ENCODE measurements around the gene CCRL2. TPM values are rescaled to one million over a fixed set of nuclear protein-coding genes. Genes with fewer than 3 reads are reported as not detected.
"Not testable (repeated sequence)": the region's sequence is repeated elsewhere in the genome, so short reads cannot be mapped to it uniquely, and the experiment has no call there.

CCRL2 gene
- total and polyA plus RNA-seq, 11 donors, result 0.70 to 8.1 (median 1.7) TPM

DNA sequence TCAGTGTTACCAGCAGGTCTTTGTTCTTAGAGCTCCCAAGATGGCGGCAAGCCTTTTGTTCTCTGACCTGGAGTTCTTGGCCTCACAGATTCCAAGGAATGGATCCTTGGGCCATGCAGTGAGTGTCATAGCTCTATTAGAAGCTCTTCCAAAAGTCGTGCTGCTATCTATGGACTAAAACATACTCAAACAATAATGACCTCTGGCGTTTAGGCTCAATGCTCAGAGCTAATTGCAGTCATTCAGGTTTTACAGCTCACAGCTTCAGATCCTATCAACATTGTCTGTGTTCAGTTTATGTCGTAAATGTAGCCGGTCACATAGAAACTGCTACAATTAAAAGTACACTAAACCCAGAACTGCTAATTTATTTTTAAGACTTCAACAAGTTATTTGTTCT, 22.2 kb downstream of the CCRL2 start:
- 82 to 89% (median 86%) methylated on average over 5 of the region's 5 CpGs for WGBS, 4 donors
- TF ChIP-seq POLR2A (IDR thresholded peaks at IDR 0.05), result no peak
- TF ChIP-seq, protein P1, sequence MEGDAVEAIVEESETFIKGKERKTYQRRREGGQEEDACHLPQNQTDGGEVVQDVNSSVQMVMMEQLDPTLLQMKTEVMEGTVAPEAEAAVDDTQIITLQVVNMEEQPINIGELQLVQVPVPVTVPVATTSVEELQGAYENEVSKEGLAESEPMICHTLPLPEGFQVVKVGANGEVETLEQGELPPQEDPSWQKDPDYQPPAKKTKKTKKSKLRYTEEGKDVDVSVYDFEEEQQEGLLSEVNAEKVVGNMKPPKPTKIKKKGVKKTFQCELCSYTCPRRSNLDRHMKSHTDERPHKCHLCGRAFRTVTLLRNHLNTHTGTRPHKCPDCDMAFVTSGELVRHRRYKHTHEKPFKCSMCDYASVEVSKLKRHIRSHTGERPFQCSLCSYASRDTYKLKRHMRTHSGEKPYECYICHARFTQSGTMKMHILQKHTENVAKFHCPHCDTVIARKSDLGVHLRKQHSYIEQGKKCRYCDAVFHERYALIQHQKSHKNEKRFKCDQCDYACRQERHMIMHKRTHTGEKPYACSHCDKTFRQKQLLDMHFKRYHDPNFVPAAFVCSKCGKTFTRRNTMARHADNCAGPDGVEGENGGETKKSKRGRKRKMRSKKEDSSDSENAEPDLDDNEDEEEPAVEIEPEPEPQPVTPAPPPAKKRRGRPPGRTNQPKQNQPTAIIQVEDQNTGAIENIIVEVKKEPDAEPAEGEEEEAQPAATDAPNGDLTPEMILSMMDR (IDR thresholded peaks at IDR 0.05), result no peak

DNA sequence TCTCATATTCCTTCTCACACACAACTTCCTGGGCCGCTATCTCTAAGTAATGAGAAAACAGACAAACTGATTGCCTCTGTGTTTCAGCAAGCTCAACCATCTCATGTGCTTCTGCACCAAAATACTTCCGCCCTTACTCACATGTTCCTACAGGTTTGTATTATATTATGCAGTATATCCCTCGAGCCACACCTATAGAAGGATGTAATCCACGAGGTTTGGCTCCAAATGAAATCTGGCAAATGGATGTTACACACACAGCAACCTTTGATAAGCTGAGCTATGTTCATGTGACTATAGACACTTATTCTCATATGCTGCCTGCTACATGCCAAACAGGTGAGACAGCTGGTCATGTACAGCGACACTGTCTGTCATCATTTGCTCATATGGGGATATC, 22.6 kb downstream of the CCRL2 start:
- H3K4me3 ChIP-seq, result no peak overlapping the region
- WGBS, 4 donors, result 74 to 89% (median 83%) methylated on average over 5 of the region's 5 CpGs
- H3K4me1 ChIP-seq, result peaks cover 0 to 14% (median 0%) of the 10 kb centered on the region in 12 donors
- H3K36me3 ChIP-seq, result peaks cover 0 to 9% (median 0%) of the 10 kb centered on the region in 9 donors
- DNase-seq (no peak), ATAC-seq (no peak)
- H3K27me3 ChIP-seq, result no peaks in the 10 kb centered on the region
- no peak overlapping the region for H3K27ac ChIP-seq
- peaks cover 0 to 20% (median 4%) of the 10 kb centered on the region in 12 donors for H3K9me3 ChIP-seq
- TF ChIP-seq POLR2A (IDR thresholded peaks at IDR 0.05), result no peak
- TF ChIP-seq, protein P1 (IDR thresholded peaks at IDR 0.05), result no peak
- intact Hi-C loops (cut with DNase I), result loop anchor here in 6 of 10 donors (5.0 to 10.0 kb wide), 4 partner anchors 55 to 345 kb away; partner anchors contain the start of gene CCR5 (in 1 of the 6)

More for the DNA sequence above, 22.2 kb downstream of the CCRL2 start:
- ATAC-seq, result no peak
- Histone ChIP-seq H3K4me1 (peaks cover 0 to 14% (median 0%) of the 10 kb centered on the region in 12 donors), H3K9me3 (peaks cover 0 to 20% (median 4%) of the 10 kb centered on the region in 12 donors), H3K36me3 (peaks cover 0 to 9% (median 0%) of the 10 kb centered on the region in 9 donors), H3K27me3 (no peaks in the 10 kb centered on the region), H3K27ac (no peak overlapping the region), H3K4me3 (no peak overlapping the region)
- DNase-seq, result no peak
- intact Hi-C loops (cut with DNase I), result loop anchor here in 6 of 10 donors (5.0 to 10.0 kb wide), 4 partner anchors 54 to 344 kb away; partner anchors contain the start of gene CCR5 (in 1 of the 6)

DNA sequence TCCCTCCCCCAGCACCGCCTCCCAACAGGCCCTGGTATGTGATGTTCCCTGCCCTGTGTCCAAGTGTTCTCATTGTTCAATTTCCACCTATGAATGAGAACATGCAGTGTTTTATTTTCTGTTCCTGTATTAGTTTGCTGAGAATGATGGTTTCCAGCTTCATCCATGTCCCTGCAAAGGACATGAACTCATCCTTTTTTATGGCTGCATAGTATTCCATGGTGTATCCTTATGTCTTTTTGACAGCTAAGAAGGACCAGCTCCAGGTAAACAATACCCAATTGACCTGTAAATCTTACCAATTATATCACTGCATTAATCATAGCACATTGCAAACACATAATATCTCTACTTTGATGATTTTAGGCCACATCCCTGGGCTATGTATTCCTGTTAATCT, 23.8 kb downstream of the CCRL2 start:
- ATAC-seq; H3K27me3 ChIP-seq; H3K27ac ChIP-seq; H3K4me3 ChIP-seq; intact Hi-C loops (cut with DNase I); DNase-seq: not testable (repeated sequence)
- H3K36me3 ChIP-seq, result peaks cover 0 to 11% (median 0%) of the 10 kb centered on the region in 9 donors
- 92 to 100% (median 100%) methylated on average over 1 of the region's 1 CpG for WGBS, 4 donors
- H3K9me3 ChIP-seq, result peaks cover 0 to 20% (median 4%) of the 10 kb centered on the region in 12 donors
- H3K4me1 ChIP-seq, result peaks cover 0 to 14% (median 0%) of the 10 kb centered on the region in 12 donors

DNA sequence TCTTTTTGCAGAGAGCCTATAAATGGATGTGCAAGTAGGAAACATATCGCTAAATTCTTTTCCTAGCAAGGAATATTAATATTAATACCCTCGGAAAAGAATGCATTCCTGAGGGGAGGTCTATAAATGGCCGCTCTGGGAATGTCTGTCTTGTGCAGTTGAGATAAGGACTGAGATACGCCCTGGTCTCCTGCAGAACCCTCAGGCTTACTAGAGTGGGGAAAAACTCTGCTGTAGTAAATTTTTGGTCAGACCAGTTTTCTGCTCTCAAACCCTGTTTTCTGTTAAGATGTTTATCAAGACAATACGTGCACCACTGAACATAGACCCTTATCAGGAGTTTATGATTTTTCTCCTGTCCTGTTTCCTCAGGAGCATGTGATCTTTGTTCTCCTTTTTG, 24.8 kb downstream of the CCRL2 start:
- WGBS, 4 donors, result 84 to 94% (median 87%) methylated on average over 5 of the region's 5 CpGs
- DNase-seq; H3K4me3 ChIP-seq; H3K27ac ChIP-seq; H3K27me3 ChIP-seq; intact Hi-C loops (cut with DNase I); ATAC-seq: not testable (repeated sequence)
- peaks cover 0 to 13% (median 0%) of the 10 kb centered on the region in 12 donors for H3K4me1 ChIP-seq
- H3K36me3 ChIP-seq, result peaks cover 0 to 21% (median 0%) of the 10 kb centered on the region in 9 donors
- H3K9me3 ChIP-seq, result peaks cover 0 to 20% (median 4%) of the 10 kb centered on the region in 12 donors

DNA sequence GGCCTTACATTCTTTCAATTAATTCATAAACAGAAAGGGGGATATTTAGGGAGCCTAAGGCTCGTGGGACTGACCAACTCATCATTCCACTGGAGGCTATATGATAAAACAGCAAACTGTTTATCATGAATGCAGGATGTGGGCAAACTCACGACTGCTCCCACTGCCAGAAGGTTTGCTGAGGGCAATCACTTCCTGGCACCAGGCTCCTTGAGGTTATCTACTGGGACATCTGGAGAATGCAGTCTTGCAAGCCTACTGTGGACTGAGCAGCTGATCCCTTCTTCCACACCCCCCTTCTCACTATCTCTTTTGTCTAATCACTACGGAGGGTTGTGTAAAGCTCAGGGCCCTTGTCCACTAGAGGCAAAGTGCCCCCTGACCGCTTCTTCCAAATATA, 26.1 kb downstream of the CCRL2 start:
- H3K4me1 ChIP-seq; H3K27ac ChIP-seq; H3K27me3 ChIP-seq; intact Hi-C loops (cut with DNase I); H3K4me3 ChIP-seq; DNase-seq; ATAC-seq: not testable (repeated sequence)
- H3K9me3 ChIP-seq, result peaks cover 0 to 20% (median 4%) of the 10 kb centered on the region in 12 donors
- 59 to 76% (median 68%) methylated on average over 4 of the region's 4 CpGs for WGBS, 4 donors
- peaks cover 0 to 24% (median under 1%) of the 10 kb centered on the region in 9 donors for H3K36me3 ChIP-seq

DNA sequence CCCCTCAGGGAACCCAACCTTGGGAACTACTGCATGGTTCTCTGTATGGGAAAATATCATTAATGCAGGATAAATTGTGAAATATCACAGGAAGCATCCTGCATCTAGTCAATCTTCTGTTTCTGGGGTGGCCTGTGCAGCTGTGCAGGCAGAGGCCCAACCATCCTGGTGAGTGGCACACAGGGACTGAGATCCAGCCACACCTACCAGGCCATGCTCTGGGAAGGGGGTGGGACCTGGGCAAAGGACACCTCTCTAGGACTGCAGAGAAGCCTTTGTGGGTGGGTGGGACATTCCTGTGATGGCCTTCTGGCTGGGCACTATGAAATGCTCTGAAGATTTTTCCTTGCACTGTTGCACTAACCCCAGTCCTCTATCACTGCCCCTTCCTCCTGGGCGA, 26.8 kb downstream of the CCRL2 start:
- H3K4me1 ChIP-seq, result no peaks in the 10 kb centered on the region
- ATAC-seq (no peak), DNase-seq (no peak)
- H3K4me3 ChIP-seq, result no peak overlapping the region
- TF ChIP-seq, protein P1 (IDR thresholded peaks at IDR 0.05), result no peak
- TF ChIP-seq POLR2A (IDR thresholded peaks at IDR 0.05), result no peak
- peaks cover 0 to 24% (median 3%) of the 10 kb centered on the region in 9 donors for H3K36me3 ChIP-seq
- intact Hi-C loops (cut with DNase I), result no loop called here
- H3K27me3 ChIP-seq, result no peaks in the 10 kb centered on the region
- 93 to 97% (median 96%) methylated on average over 1 of the region's 1 CpG for WGBS, 4 donors
- no peak overlapping the region for H3K27ac ChIP-seq
- H3K9me3 ChIP-seq, result peaks cover 0 to 20% (median 4%) of the 10 kb centered on the region in 12 donors

Measured in heart left ventricle (tissue), 16 donors.